KBM-7 (cell line): Measurements from ENCODE around the gene CFAP410.
"Not testable (repeated sequence)": the region's sequence is repeated elsewhere in the genome, so short reads cannot be mapped to it uniquely, and the experiment has no call there.

ENCODE experiments used
- DNase-seq: peaks from one replicate; pipeline ENCODE4 v3.0.0-alpha.2; 2015
- in situ Hi-C: fragments of 300-500 bp; cut with MboI; formaldehyde crosslinking; loops from 2 replicates; pipeline ENCODE4 v1.14.3; 2020; ENCODE audit warnings: low sequenced_read_pairs, low pct_unique_long_range_greater_than_20kb, mixed read lengths

CFAP410 gene

GRCh38 chr21:44370786-44371410 lies 31.7 kb upstream of the CFAP410 start:
- in situ Hi-C loops, result loop anchor here (25.0 kb wide), 1 partner anchor 516 kb away; no protein-coding TSS in a partner anchor
- DNase-seq, result no peak

GRCh38 chr21:44370027-44370735 lies 31.0 kb upstream of the CFAP410 start:
- DNase-seq, result no peak
- in situ Hi-C loops, result loop anchor here (25.0 kb wide), 1 partner anchor 517 kb away; no protein-coding TSS in a partner anchor

- in situ Hi-C loops, result loop anchor here (25.0 kb wide), 1 partner anchor 518 kb away; no protein-coding TSS in a partner anchor
- no peak for DNase-seq
Measured at GRCh38 chr21:44368711-44369446, 29.7 kb upstream of the CFAP410 start.

GRCh38 chr21:44366586-44367211 lies 27.5 kb upstream of the CFAP410 start:
- DNase-seq, result no peak
- in situ Hi-C loops, result loop anchor here (25.0 kb wide), 1 partner anchor 521 kb away; no protein-coding TSS in a partner anchor

GRCh38 chr21:44365967-44366585 lies 26.9 kb upstream of the CFAP410 start:
- in situ Hi-C loops, result loop anchor here (25.0 kb wide), 1 partner anchor 521 kb away; no protein-coding TSS in a partner anchor
- DNase-seq, result no peak

GRCh38 chr21:44365251-44365966 lies 26.2 kb upstream of the CFAP410 start:
- no peak for DNase-seq
- in situ Hi-C loops, result loop anchor here (25.0 kb wide), 1 partner anchor 522 kb away; no protein-coding TSS in a partner anchor

GRCh38 chr21:44364151-44365053 lies 25.2 kb upstream of the CFAP410 start:
- DNase-seq, result no peak
- in situ Hi-C loops, result loop anchor here (25.0 kb wide), 1 partner anchor 523 kb away; no protein-coding TSS in a partner anchor

- DNase-seq, result no peak
- in situ Hi-C loops, result loop anchor here (25.0 kb wide), 1 partner anchor 524 kb away; no protein-coding TSS in a partner anchor
Measured at GRCh38 chr21:44363278-44363677, 24.1 kb upstream of the CFAP410 start.

GRCh38 chr21:44361903-44362302 lies 22.7 kb upstream of the CFAP410 start:
- in situ Hi-C loops, result loop anchor here (25.0 kb wide), 1 partner anchor 525 kb away; no protein-coding TSS in a partner anchor
- DNase-seq, result not testable (repeated sequence)

GRCh38 chr21:44360159-44360558 lies 21.0 kb upstream of the CFAP410 start:
- in situ Hi-C loops, result loop anchor here (25.0 kb wide), 1 partner anchor 527 kb away; no protein-coding TSS in a partner anchor
- peak; percentile 86 for DNase-seq

GRCh38 chr21:44359396-44359795 lies 20.2 kb upstream of the CFAP410 start:
- in situ Hi-C loops, result loop anchor here (10.0 to 25.0 kb wide), 2 partner anchors 105 to 528 kb away; no protein-coding TSS in a partner anchor
- no peak for DNase-seq

- no peak for DNase-seq
- in situ Hi-C loops, result loop anchor here (10.0 to 25.0 kb wide), 2 partner anchors 108 to 530 kb away; no protein-coding TSS in a partner anchor
Measured at GRCh38 chr21:44357064-44357837, 18.1 kb upstream of the CFAP410 start.

- in situ Hi-C loops, result loop anchor here (10.0 to 25.0 kb wide), 2 partner anchors 108 to 531 kb away; no protein-coding TSS in a partner anchor
- DNase-seq, result no peak
Measured at GRCh38 chr21:44356636-44357035, 17.4 kb upstream of the CFAP410 start.

- DNase-seq, result no peak
- in situ Hi-C loops, result loop anchor here (10.0 to 25.0 kb wide), 2 partner anchors 109 to 531 kb away; no protein-coding TSS in a partner anchor
Measured at GRCh38 chr21:44356160-44356559, 17.0 kb upstream of the CFAP410 start.

GRCh38 chr21:44354775-44355771 lies 15.9 kb upstream of the CFAP410 start:
- in situ Hi-C loops, result loop anchor here (10.0 to 25.0 kb wide), 2 partner anchors 110 to 532 kb away; no protein-coding TSS in a partner anchor
- DNase-seq, result peak; percentile 58
